Kidney epithelial cell (primary cell): ENCODE measurements around the gene TEAD2. TPM values are rescaled to one million over a fixed set of nuclear protein-coding genes. Genes with fewer than 3 reads are reported as not detected.

ENCODE experiments used
- DNase-seq: peaks from one replicate; pipeline ENCODE4 v3.0.0-alpha.2; 2010; ENCODE audit warnings: low read depth
- H3K27me3 ChIP-seq: 2 replicates; pipeline ENCODE4 v1.6.0; 2011; ENCODE audit warnings: low read length; ENCODE audit not compliant: control insufficient read depth, insufficient read depth
- H3K36me3 ChIP-seq: 2 replicates; pipeline ENCODE4 v1.5.1; 2011; ENCODE audit warnings: low read length; ENCODE audit not compliant: control insufficient read depth, insufficient read depth
- H3K4me3 ChIP-seq: 2 replicates; pipeline ENCODE4 v1.5.1; 2011; ENCODE audit warnings: low read depth, mild to moderate bottlenecking, control low read depth, low read length
- CTCF ChIP-seq: IDR thresholded peaks from 2 replicates; pipeline ENCODE4 v1.5.1; 2011; ENCODE audit warnings: mild to moderate bottlenecking, moderate library complexity, low read length, control low read depth, inconsistent platforms; ENCODE audit not compliant: insufficient read depth, poor library complexity, severe bottlenecking
- total RNA-seq: library from RNA; depleted of rRNA; stranded (reverse); fragments of >200 nt; gene quantifications from 2 replicates; pipeline ENCODE4 v1.2.3, GENCODE V29; 2015

TEAD2 gene
- total RNA-seq, result 49.7 and 52.6 TPM in 2 replicates

GRCh38 chr19:49362048-49362928, at the start of gene TEAD2:
Gene TEAD2 (minus strand): TSS chr19:49362416. CDS start chr19:49360075, 2,341 bp downstream.
- H3K27me3 ChIP-seq, result no peaks in the 10 kb centered on the region
- no peaks in the 10 kb centered on the region for H3K36me3 ChIP-seq
- no peak for DNase-seq
- no peak for TF ChIP-seq CTCF
- peak within 1 kb of the TSS; percentile 90 for H3K4me3 ChIP-seq

- peaks cover 2% of the 10 kb centered on the region for H3K27me3 ChIP-seq
These were observed 49.6 kb upstream of the TEAD2 start for GRCh38 chr19:49411681-49412326.

GRCh38 chr19:49409441-49410029, 47.3 kb upstream of the TEAD2 start:
- no peaks in the 10 kb centered on the region for H3K27me3 ChIP-seq
- H3K36me3 ChIP-seq, result no peaks in the 10 kb centered on the region
- no peak overlapping the region for H3K4me3 ChIP-seq
- no peak for TF ChIP-seq CTCF
- DNase-seq, result no peak

More at GRCh38 chr19:49411681-49412326, 49.6 kb upstream of the TEAD2 start:
- TF ChIP-seq CTCF, result no peak
- no peak for DNase-seq
- Histone ChIP-seq H3K4me3 (no peak overlapping the region), H3K36me3 (no peaks in the 10 kb centered on the region)

- DNase-seq, result peak; percentile 16
These were observed 46.7 kb upstream of the TEAD2 start for GRCh38 chr19:49408816-49409440.

More at GRCh38 chr19:49408816-49409440, 46.7 kb upstream of the TEAD2 start:
- H3K27me3 ChIP-seq, result no peaks in the 10 kb centered on the region
- no peak overlapping the region for H3K4me3 ChIP-seq
- TF ChIP-seq CTCF, result no peak
- no peaks in the 10 kb centered on the region for H3K36me3 ChIP-seq
